Astrocyte of the spinal cord (primary cell): ENCODE data around the gene C2orf92.

Experiments
- DNase-seq: peaks from one replicate; pipeline ENCODE4 v3.0.0; 2011; ENCODE audit warnings: low read depth, low spot score
- H3K4me3 ChIP-seq: 2 replicates; pipeline ENCODE4 v1.5.1; 2011; ENCODE audit warnings: low read depth, mild to moderate bottlenecking, low read length, moderate library complexity
- CTCF ChIP-seq: IDR thresholded peaks from 2 replicates; pipeline ENCODE4 v1.5.1; 2012; ENCODE audit warnings: low read depth, mild to moderate bottlenecking, low read length, inconsistent platforms
- in situ Hi-C: cut with HindIII; loops from 2 replicates; pipeline ENCODE4 v1.10.0; 2017; ENCODE audit warnings: low sequenced_read_pairs

C2orf92 gene

GRCh38 chr2:97656905-97657587 lies 12.5 kb upstream of the C2orf92 start:
- in situ Hi-C loops = no loop called here
- no peak overlapping the region for H3K4me3 ChIP-seq
- TF ChIP-seq CTCF = no peak
- no peak for DNase-seq

GRCh38 chr2:97657986-97658690 lies 11.4 kb upstream of the C2orf92 start:
- no peak for DNase-seq
- no peak overlapping the region for H3K4me3 ChIP-seq
- no peak for TF ChIP-seq CTCF
- in situ Hi-C loops = no loop called here

GRCh38 chr2:97658691-97659157 lies 10.8 kb upstream of the C2orf92 start:
- no peak overlapping the region for H3K4me3 ChIP-seq
- no peak for DNase-seq
- no peak for TF ChIP-seq CTCF
- in situ Hi-C loops = no loop called here

GRCh38 chr2:97659256-97660043 lies 10.1 kb upstream of the C2orf92 start:
- H3K4me3 ChIP-seq = no peak overlapping the region
- TF ChIP-seq CTCF = no peak
- in situ Hi-C loops = no loop called here
- no peak for DNase-seq

- H3K4me3 ChIP-seq = no peak overlapping the region
- in situ Hi-C loops = no loop called here
These were observed 9.3 kb upstream of the C2orf92 start for GRCh38 chr2:97660044-97660774.

More at GRCh38 chr2:97660044-97660774, 9.3 kb upstream of the C2orf92 start:
- DNase-seq = no peak
- no peak for TF ChIP-seq CTCF
